NCI-H1694 treated with DMSO at 0.1 percent for 48 hours (cell line): ENCODE results near the gene CAMK1D.
"Not testable (repeated sequence)": the region's sequence is repeated elsewhere in the genome, so short reads cannot be mapped to it uniquely, and the experiment has no call there.

Experiments
- DNase-seq: peaks from one replicate; lab custom pipeline; 2025; lab: John Stamatoyannopoulos, UW

The CAMK1D gene

GRCh38 chr10:12340937-12341336 lies 8.4 kb upstream of the CAMK1D start:
- DNase-seq: no peak

GRCh38 chr10:12341526-12341925 lies 7.8 kb upstream of the CAMK1D start:
- no peak for DNase-seq

GRCh38 chr10:12344375-12345110 lies 4.8 kb upstream of the CAMK1D start:
- no peak for DNase-seq

GRCh38 chr10:12346707-12347106 lies 2.6 kb upstream of the CAMK1D start:
- DNase-seq: no peak

GRCh38 chr10:12348294-12348869 lies 965 bp upstream of the CAMK1D start:
- no peak for DNase-seq

- no peak for DNase-seq
Measured at GRCh38 chr10:12349629-12350166, 351 bp downstream of the CAMK1D start.

- no peak for DNase-seq
Measured at GRCh38 chr10:12350167-12350872, 973 bp downstream of the CAMK1D start.

- no peak for DNase-seq
Measured at GRCh38 chr10:12350925-12351324, 1.6 kb downstream of the CAMK1D start.

GRCh38 chr10:12351447-12351846 lies 2.1 kb downstream of the CAMK1D start:
- DNase-seq: no peak

GRCh38 chr10:12351889-12352288 lies 2.5 kb downstream of the CAMK1D start:
- no peak for DNase-seq

GRCh38 chr10:12353399-12354242 lies 4.3 kb downstream of the CAMK1D start:
- no peak for DNase-seq

- not testable (repeated sequence) for DNase-seq
Measured at GRCh38 chr10:12354696-12355095, 5.3 kb downstream of the CAMK1D start.

GRCh38 chr10:12355384-12355783 lies 6.0 kb downstream of the CAMK1D start:
- no peak for DNase-seq

- DNase-seq: no peak
Measured at GRCh38 chr10:12357525-12358151, 8.3 kb downstream of the CAMK1D start.

- DNase-seq: no peak
Measured at GRCh38 chr10:12358863-12359564, 9.7 kb downstream of the CAMK1D start.

- no peak for DNase-seq
Measured at GRCh38 chr10:12360461-12360860, 11.1 kb downstream of the CAMK1D start.

- DNase-seq: not testable (repeated sequence)
Measured at GRCh38 chr10:12361115-12361514, 11.8 kb downstream of the CAMK1D start.

GRCh38 chr10:12364559-12364958 lies 15.2 kb downstream of the CAMK1D start:
- DNase-seq: no peak

GRCh38 chr10:12367272-12367671 lies 17.9 kb downstream of the CAMK1D start:
- no peak for DNase-seq

- DNase-seq: no peak
Measured at GRCh38 chr10:12369982-12370381, 20.6 kb downstream of the CAMK1D start.

GRCh38 chr10:12372846-12373245 lies 23.5 kb downstream of the CAMK1D start:
- no peak for DNase-seq
